Stimulated activated CD4-positive, alpha-beta T cell treated with anti-CD3 and anti-CD28 coated beads, Interleukin-1b, Interleukin-23, amount 100 ng/mL, for 48 hours (primary cell): Measurements from ENCODE around the gene GZMH.
"Not testable (repeated sequence)": the region's sequence is repeated elsewhere in the genome, so short reads cannot be mapped to it uniquely, and the experiment has no call there.

ENCODE experiments used
- DNase-seq: peaks from one replicate; pipeline ENCODE4 v3.0.0-alpha.2; 2020

Gene GZMH

DNA sequence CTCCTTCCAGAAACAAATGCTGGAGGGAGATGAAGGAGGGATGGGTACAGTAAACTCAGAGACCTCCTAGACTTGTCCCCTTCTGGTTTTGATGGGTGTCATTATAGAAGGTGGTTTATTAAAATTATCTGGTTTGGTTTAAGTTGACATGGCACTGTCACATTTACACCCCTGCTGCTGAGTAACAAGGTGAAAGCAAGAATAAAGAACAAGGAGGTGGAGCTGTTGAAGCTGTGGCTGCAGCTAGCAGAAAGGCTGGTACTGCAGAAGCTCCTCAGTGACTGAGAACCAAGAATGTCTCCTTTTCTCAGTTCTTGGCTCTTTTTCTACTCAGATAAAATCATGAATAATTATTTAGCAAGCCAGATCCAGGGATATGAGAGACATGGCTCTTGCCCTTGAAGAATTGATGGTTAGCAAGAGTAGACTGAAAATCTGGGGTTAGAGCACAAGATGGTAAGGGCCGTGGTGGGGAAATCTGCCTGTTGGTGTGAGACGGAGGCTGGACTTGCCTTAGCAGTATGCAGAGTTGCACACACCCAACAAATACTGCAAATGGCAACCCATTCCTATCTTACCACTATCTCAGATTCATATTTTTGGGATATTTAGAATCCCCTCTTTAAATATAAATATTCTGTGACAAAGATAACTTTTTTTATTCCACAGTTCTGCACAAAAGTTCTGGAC, at the start of gene GZMH:
Gene GZMH (minus strand): TSS at position 31 of the 690 bp plus-strand sequence. CDS start 72 bp downstream, outside the sequence.
- DNase-seq = no peak

DNA sequence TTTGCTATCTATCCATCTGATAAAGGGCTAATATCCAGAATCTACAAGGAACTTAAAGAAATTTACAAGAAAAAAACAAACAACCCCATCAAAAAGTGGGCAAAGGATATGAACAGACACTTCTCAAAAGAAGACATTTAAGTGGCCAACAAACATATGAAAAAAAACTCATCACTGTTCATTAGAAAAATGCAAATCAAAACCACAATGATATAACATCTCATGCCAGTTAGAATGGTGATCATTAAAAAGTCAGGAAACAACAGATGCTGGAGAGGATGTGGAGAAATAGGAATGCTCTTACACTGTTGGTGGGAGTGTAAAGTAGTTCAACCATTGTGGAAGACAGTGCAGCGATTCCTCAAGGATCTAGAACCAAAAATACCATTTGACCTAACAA, 38.9 kb upstream of the GZMH start:
- DNase-seq = not testable (repeated sequence)

DNA sequence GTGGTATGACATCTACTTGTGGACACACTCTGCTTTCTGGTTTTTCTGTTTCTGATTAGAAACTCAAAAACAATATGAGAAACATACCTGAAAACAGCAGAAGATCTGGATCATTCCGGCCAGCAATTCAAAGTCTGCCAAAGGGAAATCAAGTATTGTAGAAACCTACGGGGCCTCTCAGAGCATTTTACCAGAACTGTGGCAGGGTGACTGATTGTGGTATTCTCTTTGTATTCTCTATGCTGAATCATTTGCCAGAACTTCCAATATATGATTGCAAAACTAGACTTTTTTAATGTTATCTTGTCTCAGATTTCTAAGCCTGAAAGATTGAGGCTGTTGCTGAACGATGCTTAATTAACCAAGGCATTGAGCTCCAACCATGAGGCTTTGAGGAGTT, 30.4 kb upstream of the GZMH start:
- DNase-seq = no peak

DNA sequence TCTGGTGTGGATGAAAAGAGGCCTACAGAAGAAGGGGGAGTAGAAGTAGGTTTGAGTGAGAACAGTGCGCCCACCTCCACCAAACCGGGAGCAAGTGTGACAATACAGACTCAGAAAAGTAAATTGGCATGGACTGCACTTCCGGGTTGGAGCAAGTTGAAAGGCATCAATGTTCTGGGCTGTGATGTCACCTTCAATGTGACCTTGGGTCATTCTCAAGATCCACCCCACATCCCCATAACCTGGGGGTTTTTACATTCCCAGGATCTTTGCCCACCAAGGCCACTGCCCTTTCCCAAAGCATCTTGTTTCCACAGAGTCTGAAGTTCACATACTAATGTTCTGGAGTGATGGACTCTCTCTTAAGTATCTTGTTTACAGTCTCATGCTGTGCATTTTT, 29.8 kb upstream of the GZMH start:
- DNase-seq = no peak

DNA sequence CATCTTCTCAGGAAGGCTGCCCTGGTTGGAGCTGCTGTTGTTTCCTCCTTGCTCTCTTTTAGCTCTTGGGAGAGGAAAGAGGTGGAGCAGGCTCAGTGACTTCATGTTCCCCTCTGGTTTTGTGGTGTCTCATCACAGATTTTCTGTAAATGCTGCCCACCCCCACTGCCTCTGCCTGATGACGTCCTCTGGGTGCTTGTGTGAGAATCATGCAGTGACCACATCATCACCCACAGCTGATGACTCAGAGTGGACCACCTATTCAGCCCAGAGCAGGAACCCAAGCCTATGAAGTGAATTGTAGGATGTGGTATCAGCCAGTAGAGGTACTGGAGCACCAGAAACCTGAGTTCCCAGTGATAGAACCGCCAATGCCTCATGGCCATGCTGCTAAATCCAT, 24.7 kb upstream of the GZMH start, which contains the start of gene GZMB:
Gene GZMB (minus strand): TSS at position 33 of the 400 bp plus-strand sequence. CDS start 30 bp downstream, at position 3.
- DNase-seq = peak; percentile 90

DNA sequence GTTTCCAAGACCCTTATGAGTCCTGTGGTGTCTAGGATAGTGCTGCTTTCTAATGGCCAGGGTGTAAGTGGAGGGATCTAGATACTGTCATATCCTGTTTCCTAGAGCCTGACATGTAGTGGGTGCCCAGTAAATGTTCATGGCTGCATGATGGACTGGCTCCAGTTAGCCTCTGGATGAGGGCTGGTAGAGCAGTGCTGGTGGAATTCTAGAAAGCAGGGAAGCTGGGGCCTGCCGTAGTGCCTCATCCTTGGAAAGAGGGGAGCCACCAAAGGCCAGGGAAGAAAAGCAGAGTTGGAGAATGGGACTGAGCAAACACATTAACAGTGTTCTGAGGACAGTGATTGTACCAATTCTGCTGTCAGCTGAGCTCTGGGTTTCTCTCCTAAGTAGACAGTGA, 23.9 kb upstream of the GZMH start:
- no peak for DNase-seq

GRCh38 chr14:24632761-24633160, 23.3 kb upstream of the GZMH start:
- no peak for DNase-seq

GRCh38 chr14:24632336-24632735, 22.9 kb upstream of the GZMH start:
- DNase-seq = no peak

DNA sequence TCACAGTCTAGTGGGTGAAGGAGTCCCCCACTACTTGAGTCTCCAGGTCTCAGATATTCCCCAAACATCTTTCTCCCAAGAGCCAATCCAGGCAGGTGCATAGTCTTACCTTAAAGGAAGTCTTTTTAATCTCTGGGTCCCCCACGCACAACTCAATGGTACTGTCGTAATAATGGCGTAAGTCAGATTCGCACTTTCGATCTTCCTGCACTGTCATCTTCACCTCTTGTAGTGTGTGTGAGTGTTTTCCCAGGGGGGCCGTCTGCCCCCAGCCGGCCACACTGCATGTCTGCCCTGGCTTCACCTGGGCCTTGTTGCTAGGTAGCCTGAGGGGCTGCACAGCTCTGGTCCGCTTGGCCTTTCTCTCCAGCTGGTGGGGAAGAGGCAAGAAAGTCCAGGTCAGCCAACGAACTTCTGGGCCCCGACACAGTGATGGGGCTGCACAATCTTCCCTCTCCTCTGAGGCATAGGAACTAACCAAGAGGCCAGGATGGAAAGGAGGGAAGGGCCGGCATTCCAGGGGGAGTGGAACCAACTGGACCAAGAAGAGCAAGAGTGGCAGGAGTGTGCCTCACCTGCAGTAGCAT, 22.4 kb upstream of the GZMH start:
- DNase-seq = no peak

GRCh38 chr14:24630872-24631477, 21.5 kb upstream of the GZMH start:
- no peak for DNase-seq

DNA sequence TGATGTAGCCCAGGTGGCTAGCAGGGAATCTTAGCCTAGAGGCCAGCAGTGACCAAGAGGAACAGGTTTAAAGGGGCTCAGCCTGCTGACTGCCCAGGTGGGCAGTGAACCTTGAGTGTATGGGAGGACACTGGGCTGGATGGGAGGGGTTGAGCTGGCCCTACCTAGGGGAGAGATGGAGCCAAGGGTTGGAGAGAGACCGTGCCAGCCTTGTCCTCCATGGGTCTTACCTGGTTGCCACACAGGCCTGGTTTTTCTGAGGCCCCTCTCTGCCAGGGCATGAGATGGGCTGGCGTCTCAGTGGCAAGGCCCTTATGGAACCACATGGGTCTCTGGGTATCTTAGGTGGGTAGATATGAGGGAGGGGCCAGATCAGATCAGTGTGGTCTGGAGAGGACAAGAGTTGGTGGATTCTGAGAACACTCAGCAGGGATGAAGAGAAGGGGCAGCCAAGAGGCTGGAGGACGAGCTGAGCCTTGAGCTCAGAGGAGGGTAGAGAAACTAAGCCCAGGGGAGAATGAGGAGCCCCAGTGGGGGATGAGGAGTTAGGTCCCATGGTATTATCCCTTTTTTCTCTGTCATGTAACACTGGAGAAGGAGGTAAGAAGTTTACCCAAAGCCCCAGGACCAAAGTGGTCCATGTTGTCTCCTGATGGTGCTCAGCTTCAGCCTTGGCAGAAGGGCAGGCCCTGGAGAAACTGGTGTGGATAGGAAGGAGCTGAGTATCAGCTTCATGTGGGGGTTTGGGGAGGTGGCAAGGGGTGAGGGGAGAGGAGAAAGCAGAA, 20.8 kb upstream of the GZMH start:
- DNase-seq = peak; percentile 33

GRCh38 chr14:24629521-24629920, 20.0 kb upstream of the GZMH start:
- DNase-seq = no peak

DNA sequence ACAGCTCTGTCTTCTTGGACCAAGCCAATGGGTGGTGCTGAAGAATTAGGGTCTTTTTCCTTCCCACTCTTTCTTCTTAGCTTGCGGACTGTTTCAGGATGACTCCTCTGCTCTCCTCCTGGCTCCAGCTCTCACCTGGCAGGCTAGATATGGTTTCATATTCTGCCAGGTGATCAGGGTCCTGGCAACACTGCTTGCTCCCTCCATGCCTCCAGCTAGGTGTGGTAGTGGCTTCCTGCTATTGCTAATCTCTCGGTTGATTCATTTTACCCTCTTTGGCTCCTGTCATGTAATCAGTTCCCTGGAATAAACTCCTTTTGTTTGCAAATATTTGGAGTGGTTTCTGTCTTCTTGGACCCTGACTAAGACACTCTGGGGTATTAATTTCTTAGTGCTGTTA, 4.3 kb upstream of the GZMH start:
- DNase-seq = no peak

DNA sequence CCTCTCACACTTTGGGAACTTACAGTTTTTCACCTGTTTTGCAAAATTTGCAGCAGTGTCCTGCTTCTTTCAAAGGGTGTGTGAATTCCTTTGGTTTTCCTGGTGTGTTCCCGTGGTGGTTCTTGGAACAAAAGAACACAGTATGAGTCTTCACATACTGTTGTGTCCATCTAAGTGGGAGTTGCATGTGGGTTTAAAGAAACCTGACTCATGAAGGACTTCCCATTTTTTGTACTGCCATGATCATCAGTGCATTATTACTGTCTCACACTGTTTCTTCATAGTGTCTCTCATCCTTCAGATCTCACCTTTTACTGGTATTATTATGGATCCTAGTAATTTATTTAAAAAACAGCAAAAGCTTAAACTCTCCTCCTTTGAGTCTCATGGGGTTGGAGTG, 3.8 kb upstream of the GZMH start:
- DNase-seq = no peak

DNA sequence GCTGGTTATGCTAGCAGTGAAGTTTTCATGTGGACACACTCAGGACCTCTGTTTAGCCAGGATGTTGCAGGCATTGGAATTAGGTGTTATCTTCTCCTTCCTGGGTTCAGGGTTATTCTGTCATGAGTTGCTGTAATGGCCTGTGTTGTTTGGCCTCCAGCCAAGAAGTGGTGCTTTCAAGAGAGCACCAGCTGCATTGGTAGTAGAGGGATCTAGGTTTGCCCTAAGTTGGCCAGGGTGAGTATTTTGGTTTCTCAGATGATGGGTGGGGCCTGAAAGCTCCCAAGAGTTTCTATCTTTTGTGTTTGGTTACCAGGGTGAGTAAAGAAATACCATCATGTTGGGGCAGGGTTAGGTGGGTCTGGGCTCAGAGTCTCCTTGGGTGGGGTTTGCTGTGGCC, 2.7 kb upstream of the GZMH start:
- no peak for DNase-seq

DNA sequence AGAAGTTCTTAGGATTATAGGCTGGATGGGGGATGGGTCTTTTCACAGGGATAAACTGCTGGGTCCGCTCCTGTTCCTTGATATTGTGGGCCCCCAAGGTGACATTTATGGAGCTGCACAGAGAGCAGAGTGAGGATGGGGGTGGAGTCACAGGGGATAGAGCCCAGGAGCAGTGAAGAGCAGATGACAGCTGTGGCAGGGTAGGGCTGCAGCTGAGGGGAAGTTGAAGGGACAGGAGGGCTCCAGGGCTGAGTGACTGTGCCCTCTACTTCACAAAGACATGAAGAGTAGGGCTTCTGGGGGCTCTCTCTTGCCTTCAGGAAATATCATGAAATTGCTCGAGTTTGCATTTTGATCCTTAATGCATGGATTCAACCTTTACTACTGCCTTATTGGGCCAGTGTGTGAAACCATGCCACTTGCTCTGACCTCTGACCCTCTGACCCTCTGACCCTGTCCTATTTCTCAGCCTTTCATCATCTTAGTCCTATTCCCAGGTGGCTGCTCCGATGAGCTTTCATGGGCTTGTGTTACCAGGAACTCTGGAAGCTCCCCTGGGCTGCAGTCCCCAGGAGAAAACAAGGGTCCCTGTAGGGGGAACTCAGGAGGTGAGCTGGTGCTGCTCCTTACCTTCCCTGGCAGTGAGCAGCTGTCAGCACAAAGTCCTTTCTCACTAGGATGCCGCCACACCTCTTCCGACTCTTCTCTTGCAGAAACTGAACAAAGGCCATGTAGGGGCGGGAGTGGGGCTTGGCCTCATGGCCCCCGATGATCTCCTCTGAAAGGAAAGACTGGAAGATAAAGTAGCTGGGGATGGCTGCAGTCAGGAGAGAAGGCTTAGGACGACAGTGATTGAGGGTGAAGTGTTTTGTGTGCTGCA, 1.6 kb downstream of the GZMH start:
- no peak for DNase-seq

GRCh38 chr14:24607081-24607480, 2.4 kb downstream of the GZMH start:
- no peak for DNase-seq

- DNase-seq = no peak
Measured at GRCh38 chr14:24606297-24606696, 3.2 kb downstream of the GZMH start.

DNA sequence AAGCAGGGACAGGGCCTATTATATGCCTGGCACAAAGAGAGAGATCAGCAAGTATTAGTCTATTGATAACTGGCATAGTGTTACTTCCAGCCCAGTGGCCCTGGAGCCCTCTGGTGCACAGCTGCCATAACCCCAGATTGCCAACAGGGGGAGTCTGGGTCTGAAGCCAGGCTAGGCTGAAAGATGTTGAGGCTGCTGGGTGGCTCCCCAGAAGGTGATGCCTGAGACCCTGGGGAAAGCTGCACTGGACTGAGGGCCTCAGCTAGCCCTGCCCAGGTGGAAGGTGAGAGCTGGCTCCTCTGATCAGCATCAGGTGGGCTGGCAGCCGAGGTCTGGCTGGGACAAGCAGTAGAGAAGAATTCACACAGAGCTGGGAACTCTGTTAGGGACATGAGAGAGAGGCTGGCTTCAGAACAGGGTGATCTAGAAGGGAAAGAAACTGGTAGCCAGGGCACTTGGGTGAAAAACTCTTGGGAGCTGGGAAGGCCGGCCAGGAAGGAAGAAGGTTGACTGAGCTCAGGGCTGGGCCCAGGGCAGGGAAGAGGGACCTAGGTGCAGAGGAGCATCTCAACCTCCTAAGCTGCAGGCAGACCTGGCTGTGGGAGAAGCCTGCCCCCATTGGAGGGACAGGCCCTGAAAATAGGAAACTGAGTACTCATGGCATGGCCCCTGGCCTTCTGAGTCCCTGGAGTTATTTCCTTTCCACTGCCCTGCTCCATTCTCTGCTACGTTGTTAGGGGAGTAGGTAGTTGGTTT, 3.9 kb downstream of the GZMH start:
- DNase-seq = peak; percentile 77

DNA sequence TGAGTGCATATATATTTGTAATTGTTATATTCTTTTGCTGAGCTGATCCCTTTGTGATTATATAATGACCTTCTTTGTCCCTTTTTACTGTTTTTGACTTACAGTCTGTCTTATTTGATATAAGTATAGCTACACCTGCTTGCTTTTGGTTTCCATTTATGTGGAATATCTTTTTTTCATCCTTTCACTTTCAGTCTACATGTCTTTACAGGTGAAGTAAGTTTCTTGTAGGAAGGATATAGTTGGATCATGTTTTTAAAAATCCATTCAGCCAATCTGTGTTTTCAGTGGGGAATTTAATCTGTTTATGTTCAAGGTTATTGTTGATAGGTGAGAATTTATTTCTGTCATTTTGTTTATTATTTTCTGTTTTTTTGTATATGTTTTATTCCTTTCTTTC, 12.1 kb downstream of the GZMH start:
- DNase-seq = no peak

DNA sequence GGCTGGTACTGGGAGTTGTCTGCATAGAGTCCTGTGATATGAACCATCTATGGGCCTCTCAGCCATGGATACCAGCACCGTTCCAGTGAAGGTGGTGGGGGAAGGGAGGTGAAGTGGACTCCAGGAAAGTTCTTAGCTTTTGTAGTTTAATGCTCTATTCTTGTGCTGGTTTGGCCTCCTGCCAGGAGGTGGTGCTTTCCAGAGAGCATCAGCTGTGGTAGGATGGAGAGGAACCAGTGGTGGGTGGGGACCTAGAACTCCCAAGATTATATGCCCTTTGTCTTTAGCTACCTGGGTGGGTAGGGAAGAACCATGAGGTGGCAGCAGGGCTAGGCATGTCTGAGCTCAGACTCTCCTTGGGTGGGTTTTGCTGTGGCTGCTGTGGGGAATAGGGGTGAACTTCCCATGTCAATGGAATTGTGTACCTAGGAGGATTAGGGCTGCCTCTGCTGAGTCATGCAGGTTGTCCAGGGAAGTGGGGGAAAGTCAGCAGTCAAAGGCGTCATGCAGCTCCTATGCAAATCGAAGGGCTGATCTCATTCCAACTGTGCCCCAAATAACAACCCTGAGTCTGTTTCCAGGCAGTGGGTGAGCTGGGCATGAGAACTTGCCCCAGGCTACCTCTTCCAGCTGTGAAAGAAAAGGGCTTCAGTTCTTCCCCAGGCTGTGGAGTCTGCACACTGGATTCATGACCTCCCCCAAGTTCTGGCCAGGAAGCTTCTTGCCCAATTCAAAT, 14.2 kb downstream of the GZMH start:
- DNase-seq = no peak
